GM06990 (cell line): Measurements from ENCODE around the gene KRT8.

Experiments
- DNase-seq: peaks from one replicate; pipeline ENCODE4 v3.0.0-alpha.2; 2011; ENCODE audit not compliant: insufficient read length; ENCODE audit errors: extremely low read depth
- H3K27me3 ChIP-seq: replicated peaks from 2 replicates; pipeline ENCODE4 v1.6.0; 2011; ENCODE audit warnings: low read length; ENCODE audit not compliant: control insufficient read depth, insufficient read depth
- H3K36me3 ChIP-seq: 2 replicates; pipeline ENCODE4 v1.5.1; 2011; ENCODE audit warnings: low read length; ENCODE audit not compliant: control insufficient read depth, insufficient read depth
- H3K4me3 ChIP-seq: replicated peaks from 2 replicates; pipeline ENCODE4 v1.5.1; 2011; ENCODE audit warnings: low read depth, mild to moderate bottlenecking, control low read depth, low read length
- TF ChIP-seq, protein P1 (sequence below): IDR thresholded peaks from 2 replicates; pipeline ENCODE4 v1.5.1; 2011; ENCODE audit warnings: low read length, control low read depth, mild to moderate bottlenecking, inconsistent platforms; ENCODE audit not compliant: insufficient read depth, poor library complexity, severe bottlenecking

Gene KRT8

GRCh38 chr12:52927964-52928363 lies 23.1 kb upstream of the KRT8 start:
- no peak for DNase-seq
- Histone ChIP-seq H3K27me3 (no peaks in the 10 kb centered on the region; the same call in 1 of the 2 replicates), H3K36me3 (no peaks in the 10 kb centered on the region), H3K4me3 (no peak overlapping the region)
- TF ChIP-seq, protein P1, sequence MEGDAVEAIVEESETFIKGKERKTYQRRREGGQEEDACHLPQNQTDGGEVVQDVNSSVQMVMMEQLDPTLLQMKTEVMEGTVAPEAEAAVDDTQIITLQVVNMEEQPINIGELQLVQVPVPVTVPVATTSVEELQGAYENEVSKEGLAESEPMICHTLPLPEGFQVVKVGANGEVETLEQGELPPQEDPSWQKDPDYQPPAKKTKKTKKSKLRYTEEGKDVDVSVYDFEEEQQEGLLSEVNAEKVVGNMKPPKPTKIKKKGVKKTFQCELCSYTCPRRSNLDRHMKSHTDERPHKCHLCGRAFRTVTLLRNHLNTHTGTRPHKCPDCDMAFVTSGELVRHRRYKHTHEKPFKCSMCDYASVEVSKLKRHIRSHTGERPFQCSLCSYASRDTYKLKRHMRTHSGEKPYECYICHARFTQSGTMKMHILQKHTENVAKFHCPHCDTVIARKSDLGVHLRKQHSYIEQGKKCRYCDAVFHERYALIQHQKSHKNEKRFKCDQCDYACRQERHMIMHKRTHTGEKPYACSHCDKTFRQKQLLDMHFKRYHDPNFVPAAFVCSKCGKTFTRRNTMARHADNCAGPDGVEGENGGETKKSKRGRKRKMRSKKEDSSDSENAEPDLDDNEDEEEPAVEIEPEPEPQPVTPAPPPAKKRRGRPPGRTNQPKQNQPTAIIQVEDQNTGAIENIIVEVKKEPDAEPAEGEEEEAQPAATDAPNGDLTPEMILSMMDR: no peak

DNA sequence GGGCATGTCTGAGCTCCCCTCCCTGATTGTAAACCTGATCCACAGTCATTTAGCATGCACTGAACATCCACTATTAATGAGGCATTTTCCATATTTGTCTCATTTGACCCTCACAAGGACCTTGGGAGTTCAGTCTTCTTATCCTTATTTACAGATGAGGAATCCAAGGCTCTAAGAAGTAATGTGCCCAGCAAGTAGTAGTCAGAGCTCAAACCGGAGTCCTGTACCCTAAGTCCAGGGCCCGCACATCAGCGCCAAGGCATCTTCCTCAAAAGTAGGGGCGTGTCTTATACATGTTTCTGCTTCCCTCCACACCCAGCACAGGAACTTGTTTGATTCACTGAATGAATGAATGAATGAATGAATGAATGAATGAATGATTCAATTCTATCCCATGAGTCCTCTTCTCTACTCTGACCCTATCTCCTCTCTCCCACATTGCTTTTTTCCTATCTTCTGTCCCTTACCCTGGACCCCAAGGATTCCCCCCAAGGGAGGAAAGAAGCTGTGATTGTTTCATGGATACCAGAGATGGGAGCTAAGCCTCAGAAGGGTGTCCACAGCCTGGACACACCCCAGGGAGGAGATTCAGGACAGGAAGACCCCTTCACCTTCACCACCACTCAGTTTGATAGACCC lies 21.8 kb upstream of the KRT8 start:
- TF ChIP-seq, protein P1: no peak
- H3K36me3 ChIP-seq: no peaks in the 10 kb centered on the region
- H3K4me3 ChIP-seq: no peak overlapping the region
- no peaks in the 10 kb centered on the region; the same call in 1 of the 2 replicates for H3K27me3 ChIP-seq
- no peak for DNase-seq

GRCh38 chr12:52925717-52926595 lies 21.1 kb upstream of the KRT8 start:
- H3K4me3 ChIP-seq: no peak overlapping the region
- no peak for DNase-seq
- H3K27me3 ChIP-seq: no peaks in the 10 kb centered on the region; the same call in 1 of the 2 replicates
- no peaks in the 10 kb centered on the region for H3K36me3 ChIP-seq
- TF ChIP-seq, protein P1: no peak

DNA sequence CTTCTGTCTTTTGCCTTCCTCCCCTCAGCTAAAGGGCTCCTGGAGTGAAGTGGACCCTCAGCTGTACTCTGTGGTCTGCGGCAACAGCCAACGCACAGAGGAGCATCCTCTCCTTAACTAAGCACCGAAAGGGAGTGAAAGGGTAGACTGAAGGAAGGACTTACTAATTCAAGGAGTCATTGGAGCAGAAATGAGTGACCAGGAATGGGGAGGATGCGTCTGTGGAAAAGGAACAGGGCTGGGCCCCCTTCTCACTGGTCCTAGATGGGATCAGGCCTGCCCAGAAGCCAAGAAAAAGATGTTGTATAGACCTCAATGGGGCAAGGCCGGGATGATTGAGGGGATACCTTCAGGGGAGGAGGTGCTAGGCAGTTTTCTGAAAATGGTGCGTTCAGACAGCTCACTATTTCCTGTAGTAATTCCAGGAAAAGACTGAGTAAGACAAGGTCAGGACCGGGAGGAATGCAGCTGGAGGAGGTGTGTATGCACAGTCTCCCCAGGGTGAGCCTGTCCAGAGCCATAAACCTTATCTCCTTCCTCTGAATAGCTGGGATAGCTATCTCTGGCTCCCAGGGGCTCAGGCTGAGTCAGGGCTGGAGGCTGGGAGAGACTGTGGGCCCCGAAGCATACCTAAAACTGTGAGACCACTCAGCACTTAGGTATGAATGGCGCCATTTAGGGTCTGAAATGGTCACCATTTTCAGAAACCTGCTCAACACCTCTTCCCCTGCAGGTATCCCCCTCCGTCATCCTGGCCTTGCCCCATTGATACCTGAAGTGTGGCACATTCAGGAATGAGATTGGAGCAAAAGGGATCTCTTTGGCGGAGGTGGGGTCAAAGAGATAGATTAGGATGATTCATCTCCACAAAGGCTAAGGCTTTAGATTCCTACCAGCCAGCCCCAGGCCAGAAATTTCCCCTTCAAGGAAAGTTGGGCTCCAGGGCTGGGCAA lies 20.2 kb upstream of the KRT8 start:
- Histone ChIP-seq H3K4me3 (no peak overlapping the region), H3K36me3 (no peaks in the 10 kb centered on the region), H3K27me3 (no peaks in the 10 kb centered on the region; the same call in 1 of the 2 replicates)
- no peak for DNase-seq
- TF ChIP-seq, protein P1: no peak

GRCh38 chr12:52921488-52922165 lies 16.8 kb upstream of the KRT8 start:
- no peak overlapping the region for H3K4me3 ChIP-seq
- TF ChIP-seq, protein P1: no peak
- H3K36me3 ChIP-seq: no peaks in the 10 kb centered on the region
- no peak for DNase-seq
- H3K27me3 ChIP-seq: no peaks in the 10 kb centered on the region
